NCI-H2171 (cell line): ENCODE results near the gene CYTH1.
"Not testable (repeated sequence)": the region's sequence is repeated elsewhere in the genome, so short reads cannot be mapped to it uniquely, and the experiment has no call there.

Experiments used
- DNase-seq: peaks from one replicate; lab custom pipeline; 2025; lab: John Stamatoyannopoulos, UW

Gene CYTH1

GRCh38 chr17:78787444-78787843 lies 5.4 kb upstream of the CYTH1 start:
- DNase-seq: no peak

- DNase-seq: no peak
Observed at GRCh38 chr17:78785663-78786057, 3.6 kb upstream of the CYTH1 start.

GRCh38 chr17:78785011-78785662 lies 3.1 kb upstream of the CYTH1 start:
- DNase-seq: no peak

GRCh38 chr17:78784352-78784751 lies 2.3 kb upstream of the CYTH1 start:
- no peak for DNase-seq

- DNase-seq: no peak
Observed at GRCh38 chr17:78783711-78784324, 1.7 kb upstream of the CYTH1 start.

- DNase-seq: no peak
Observed at GRCh38 chr17:78781104-78781892, 775 bp downstream of the CYTH1 start.

GRCh38 chr17:78780335-78780734 lies 1.7 kb downstream of the CYTH1 start:
- DNase-seq: no peak

- DNase-seq: no peak
Observed at GRCh38 chr17:78779850-78780249, 2.2 kb downstream of the CYTH1 start.

- DNase-seq: not testable (repeated sequence)
Observed at GRCh38 chr17:78779286-78779651, 2.8 kb downstream of the CYTH1 start.

- DNase-seq: no peak
Observed at GRCh38 chr17:78777881-78778280, 4.2 kb downstream of the CYTH1 start.

GRCh38 chr17:78774956-78775571 lies 7.0 kb downstream of the CYTH1 start:
- DNase-seq: no peak

GRCh38 chr17:78774453-78774852 lies 7.6 kb downstream of the CYTH1 start:
- no peak for DNase-seq

- no peak for DNase-seq
Observed at GRCh38 chr17:78771758-78772382, 10.2 kb downstream of the CYTH1 start.

- no peak for DNase-seq
Observed at GRCh38 chr17:78769196-78769773, 12.8 kb downstream of the CYTH1 start.

GRCh38 chr17:78767806-78768205 lies 14.3 kb downstream of the CYTH1 start:
- DNase-seq: no peak

GRCh38 chr17:78766743-78767294 lies 15.3 kb downstream of the CYTH1 start:
- DNase-seq: no peak

- no peak for DNase-seq
Observed at GRCh38 chr17:78766225-78766624, 15.8 kb downstream of the CYTH1 start.

- no peak for DNase-seq
Observed at GRCh38 chr17:78765821-78766220, 16.3 kb downstream of the CYTH1 start.

- DNase-seq: no peak
Observed at GRCh38 chr17:78764871-78765270, 17.2 kb downstream of the CYTH1 start.

GRCh38 chr17:78763561-78763960 lies 18.5 kb downstream of the CYTH1 start:
- no peak for DNase-seq

- DNase-seq: no peak
Observed at GRCh38 chr17:78761789-78762406, 20.2 kb downstream of the CYTH1 start.
